GM10266 (cell line): Measurements from ENCODE around the gene TRAPPC11.

Experiments
- DNase-seq: peaks from one replicate; pipeline ENCODE4 v3.0.0; 2012; ENCODE audit errors: extremely low spot score
- TF ChIP-seq, protein P1 (sequence below): IDR thresholded peaks from 2 replicates; pipeline ENCODE4 v1.5.1; 2012; ENCODE audit warnings: mild to moderate bottlenecking, low read depth; ENCODE audit not compliant: control insufficient read depth, insufficient read depth; ENCODE audit errors: missing control alignments

TRAPPC11 gene

DNA sequence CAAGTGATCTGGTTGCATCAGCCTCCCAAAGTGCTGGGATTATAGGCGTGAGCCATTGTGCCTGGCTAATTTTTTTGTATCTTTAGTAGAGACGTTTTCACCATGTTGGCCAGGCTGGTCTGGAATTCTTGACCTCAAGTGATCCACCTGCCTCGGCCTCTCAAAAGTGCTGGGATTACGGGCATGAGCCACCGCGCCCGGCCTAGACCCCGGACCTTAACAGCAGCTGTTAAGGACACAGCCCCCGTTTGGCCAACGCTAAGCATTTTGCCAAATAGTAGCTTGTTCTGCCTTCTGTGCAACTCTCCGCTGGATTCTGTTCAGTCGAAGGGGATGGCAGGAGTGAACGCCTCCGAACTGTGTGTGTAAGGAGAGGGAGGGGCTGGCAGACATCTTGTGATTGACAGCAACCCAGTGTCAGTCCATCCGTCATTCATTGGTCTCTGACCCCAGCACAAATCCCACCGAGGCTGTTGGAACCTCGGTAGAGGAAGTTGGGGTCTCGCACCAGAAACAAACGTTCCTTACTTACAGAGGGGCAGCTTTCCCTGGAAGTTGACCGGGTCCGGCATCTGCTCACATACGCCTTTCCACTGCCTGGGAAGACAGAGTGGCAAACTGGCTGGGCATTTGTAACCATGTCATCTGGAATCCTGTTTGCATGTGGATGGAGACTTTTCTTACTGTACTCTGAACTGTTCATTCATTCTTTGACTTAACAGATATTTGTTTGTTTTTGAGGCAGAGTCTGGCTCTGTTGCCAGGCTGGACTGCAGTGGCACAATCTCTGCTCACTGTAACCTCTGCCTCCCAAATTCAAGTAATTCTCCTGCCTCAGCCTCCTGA, 69.4 kb downstream of the TRAPPC11 start:
- DNase-seq: no peak
- TF ChIP-seq, protein P1, sequence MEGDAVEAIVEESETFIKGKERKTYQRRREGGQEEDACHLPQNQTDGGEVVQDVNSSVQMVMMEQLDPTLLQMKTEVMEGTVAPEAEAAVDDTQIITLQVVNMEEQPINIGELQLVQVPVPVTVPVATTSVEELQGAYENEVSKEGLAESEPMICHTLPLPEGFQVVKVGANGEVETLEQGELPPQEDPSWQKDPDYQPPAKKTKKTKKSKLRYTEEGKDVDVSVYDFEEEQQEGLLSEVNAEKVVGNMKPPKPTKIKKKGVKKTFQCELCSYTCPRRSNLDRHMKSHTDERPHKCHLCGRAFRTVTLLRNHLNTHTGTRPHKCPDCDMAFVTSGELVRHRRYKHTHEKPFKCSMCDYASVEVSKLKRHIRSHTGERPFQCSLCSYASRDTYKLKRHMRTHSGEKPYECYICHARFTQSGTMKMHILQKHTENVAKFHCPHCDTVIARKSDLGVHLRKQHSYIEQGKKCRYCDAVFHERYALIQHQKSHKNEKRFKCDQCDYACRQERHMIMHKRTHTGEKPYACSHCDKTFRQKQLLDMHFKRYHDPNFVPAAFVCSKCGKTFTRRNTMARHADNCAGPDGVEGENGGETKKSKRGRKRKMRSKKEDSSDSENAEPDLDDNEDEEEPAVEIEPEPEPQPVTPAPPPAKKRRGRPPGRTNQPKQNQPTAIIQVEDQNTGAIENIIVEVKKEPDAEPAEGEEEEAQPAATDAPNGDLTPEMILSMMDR: no peak

DNA sequence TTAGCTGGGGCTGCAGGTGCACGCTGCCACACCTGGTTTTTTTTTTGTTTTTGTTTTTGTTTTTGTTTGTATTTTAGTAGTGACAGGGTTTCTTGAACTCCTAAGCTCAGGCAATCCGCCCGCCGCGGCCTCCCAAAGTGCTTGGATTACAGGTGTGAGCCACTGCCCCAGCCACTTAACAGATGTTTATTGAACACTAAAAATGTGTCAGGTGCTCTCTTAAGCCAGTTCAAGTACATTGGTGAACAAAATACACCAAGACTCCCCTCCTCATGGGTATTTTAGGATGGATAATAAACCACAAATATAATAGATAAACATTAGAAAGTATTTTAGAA, 69.9 kb downstream of the TRAPPC11 start:
- TF ChIP-seq, protein P1: no peak
- no peak for DNase-seq

DNA sequence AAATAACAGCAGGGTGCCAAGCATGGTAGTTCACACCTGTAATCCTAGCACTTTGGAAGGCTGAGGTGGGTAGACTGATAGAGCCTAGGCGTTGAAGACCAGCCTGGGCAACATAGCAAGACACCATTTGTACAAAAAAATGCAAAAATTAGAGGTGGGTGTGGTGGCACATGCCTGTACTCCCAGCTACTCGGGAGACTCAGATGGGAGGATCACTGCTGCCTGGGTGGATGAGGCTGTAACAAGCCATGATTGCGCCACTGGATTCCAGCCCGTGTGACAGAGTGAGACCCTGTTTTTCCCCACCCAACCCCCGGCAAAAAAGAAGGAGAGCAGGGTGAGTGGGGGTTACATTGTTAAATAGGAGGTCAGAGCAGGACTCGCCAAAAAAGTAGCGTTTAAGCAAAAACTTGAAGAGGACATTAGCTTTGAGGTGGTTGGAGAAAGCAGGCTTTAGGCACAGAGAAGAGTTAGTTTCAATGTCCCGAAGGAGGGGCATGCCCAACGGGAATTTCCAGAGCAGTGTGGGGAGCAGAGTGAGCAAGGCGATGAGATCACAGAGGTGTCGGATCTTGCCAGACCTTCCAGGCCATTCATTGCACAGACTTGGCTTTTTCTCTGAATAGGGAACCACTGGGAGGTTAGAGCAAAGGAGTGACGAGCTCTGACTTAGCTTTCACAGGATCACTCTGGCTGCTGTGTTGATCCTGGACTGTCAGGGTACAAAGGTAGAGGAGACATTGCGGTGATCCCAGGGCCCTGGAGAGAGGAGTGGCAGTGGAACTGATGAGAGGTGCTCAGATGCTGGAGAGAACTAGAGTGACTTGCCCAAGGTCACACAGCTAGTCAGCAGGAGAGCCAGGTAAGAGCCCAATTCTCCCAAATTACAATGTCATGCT, 70.6 kb downstream of the TRAPPC11 start:
- DNase-seq: no peak
- TF ChIP-seq, protein P1: no peak

DNA sequence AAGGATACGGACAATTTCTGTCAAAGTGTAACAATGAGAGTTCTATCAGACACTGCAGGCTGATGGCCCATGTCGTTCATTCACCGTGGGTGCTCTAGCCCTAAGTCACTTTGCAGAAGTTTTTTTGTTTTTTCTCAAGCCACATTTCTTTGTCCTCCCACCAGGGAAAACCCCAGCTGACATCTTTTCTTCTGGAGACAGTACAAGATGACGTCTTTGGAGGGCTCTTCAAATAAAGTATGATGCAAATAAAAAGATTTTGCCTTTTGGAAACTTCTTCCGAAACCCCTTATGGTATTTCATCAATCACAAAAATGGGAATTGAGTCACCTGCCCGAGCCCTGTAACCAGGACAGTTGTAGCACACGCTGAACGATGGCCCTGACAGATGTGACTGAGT, 73.2 kb downstream of the TRAPPC11 start:
- no peak for DNase-seq
- TF ChIP-seq, protein P1: no peak

DNA sequence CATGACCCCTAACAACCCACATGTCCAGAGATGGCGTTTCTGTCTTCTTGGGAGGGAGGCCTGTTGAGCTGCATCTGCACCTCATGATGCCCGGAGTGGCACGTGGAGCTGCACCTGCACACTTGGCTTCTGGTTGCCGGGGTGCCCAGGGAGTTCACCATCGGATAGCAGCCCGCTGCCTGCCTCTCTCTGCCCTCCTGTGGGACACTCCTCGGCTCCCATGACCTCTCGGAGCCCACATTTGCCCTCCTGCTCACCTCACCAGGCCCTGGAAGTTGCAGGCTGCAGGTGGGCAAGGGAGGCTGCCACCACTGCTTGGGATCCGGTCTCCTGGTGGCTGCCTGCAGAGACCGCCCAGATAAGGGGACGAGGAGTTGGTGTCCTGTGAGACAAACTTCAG, 74.1 kb downstream of the TRAPPC11 start:
- no peak for DNase-seq
- TF ChIP-seq, protein P1: no peak

DNA sequence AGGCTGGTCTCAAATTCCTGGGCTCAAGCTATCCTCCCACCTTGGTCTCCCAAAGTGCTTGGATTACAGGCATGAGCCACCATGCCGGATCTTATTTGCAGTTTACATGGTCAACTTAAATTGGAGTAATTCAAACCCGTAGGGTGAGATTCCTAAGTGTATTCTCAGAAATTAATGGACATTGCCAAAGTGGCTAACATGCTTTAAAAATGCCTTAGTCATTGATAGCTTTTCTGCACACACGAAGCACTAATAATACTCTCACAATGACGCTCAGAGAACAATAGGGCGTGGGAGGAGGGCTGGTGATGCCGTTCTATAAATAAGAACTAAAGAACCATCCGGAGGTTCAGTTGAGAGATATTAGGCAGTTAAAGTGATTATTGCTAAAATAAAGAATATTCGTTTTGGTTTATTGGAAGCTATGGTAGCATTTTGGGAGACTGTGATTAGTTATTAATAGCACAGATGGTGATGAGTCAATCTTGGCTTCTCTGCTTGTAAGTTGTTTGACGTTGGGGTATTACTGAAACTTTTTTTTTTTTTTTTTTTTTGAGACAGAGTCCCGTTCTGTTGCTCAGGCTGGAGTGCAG, 79.1 kb downstream of the TRAPPC11 start:
- TF ChIP-seq, protein P1: no peak
- DNase-seq: no peak
